Activated CD4-positive, alpha-beta T cell treated with anti-CD3 and anti-CD28 coated beads for 36 hours (primary cell): ENCODE measurements around the gene ING2. TPM values are rescaled to one million over a fixed set of nuclear protein-coding genes. Genes with fewer than 3 reads are reported as not detected.
"Not testable (repeated sequence)": the region's sequence is repeated elsewhere in the genome, so short reads cannot be mapped to it uniquely, and the experiment has no call there.

Experiments
- ATAC-seq: fragments of 200-7000 bp; cut with Tn5 transposase; one replicate; pipeline ENCODE4 v1.10.0; 2021; ENCODE audit warnings: mild to moderate bottlenecking, moderate library complexity
- CTCF ChIA-PET: fragments of 350-600 bp; sonication (Branson Sonifier 250); formaldehyde crosslinking; loops from one replicate; lab custom pipeline; 2021; ENCODE audit warnings: antibody characterized with exemption; lab: Charles Lee
- POLR2A ChIA-PET: fragments of 350-600 bp; sonication (Branson Sonifier 250); formaldehyde crosslinking; loops from one replicate; lab custom pipeline; 2021; ENCODE audit warnings: antibody characterized with exemption, inconsistent platforms; lab: Charles Lee
- DNase-seq: peaks from one replicate; pipeline ENCODE4 v3.0.0-alpha.2; 2020
- H3K27ac Mint-ChIP-seq: one replicate; pipeline ENCODE4 v1.8.0; 2021; ENCODE audit warnings: mixed read lengths
- H3K27me3 Mint-ChIP-seq: one replicate; pipeline ENCODE4 v1.8.0; 2021; ENCODE audit warnings: mixed read lengths
- H3K36me3 Mint-ChIP-seq: one replicate; pipeline ENCODE4 v1.8.0; 2021; ENCODE audit warnings: low read depth, mixed read lengths
- H3K4me1 Mint-ChIP-seq: one replicate; pipeline ENCODE4 v1.8.0; 2021; ENCODE audit warnings: mixed read lengths
- H3K4me3 Mint-ChIP-seq: one replicate; pipeline ENCODE4 v1.8.0; 2021; ENCODE audit warnings: mild to moderate bottlenecking, moderate library complexity, mixed read lengths
- H3K9me3 Mint-ChIP-seq: one replicate; pipeline ENCODE4 v1.8.0; 2021; ENCODE audit warnings: low read depth, mixed read lengths
- intact Hi-C, 2 experiments: fragments of 100-400 bp; cut with DNase I in 1 of 2; cut with micrococcal nuclease in 1 of 2; formaldehyde crosslinking; loops; one replicate each; pipeline versions ENCODE4 v1.14.2 to v1.15.1; 2022 to 2024; cut with DNase I, micrococcal nuclease
- total RNA-seq, 2 experiments: library from RNA; stranded (reverse); gene quantifications; one replicate each; pipeline ENCODE4 v1.2.3, GENCODE V29; 2021

ING2 gene, protein sequence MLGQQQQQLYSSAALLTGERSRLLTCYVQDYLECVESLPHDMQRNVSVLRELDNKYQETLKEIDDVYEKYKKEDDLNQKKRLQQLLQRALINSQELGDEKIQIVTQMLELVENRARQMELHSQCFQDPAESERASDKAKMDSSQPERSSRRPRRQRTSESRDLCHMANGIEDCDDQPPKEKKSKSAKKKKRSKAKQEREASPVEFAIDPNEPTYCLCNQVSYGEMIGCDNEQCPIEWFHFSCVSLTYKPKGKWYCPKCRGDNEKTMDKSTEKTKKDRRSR
- total RNA-seq = 10 to 100 TPM; 19.9 to 30.0 TPM

DNA sequence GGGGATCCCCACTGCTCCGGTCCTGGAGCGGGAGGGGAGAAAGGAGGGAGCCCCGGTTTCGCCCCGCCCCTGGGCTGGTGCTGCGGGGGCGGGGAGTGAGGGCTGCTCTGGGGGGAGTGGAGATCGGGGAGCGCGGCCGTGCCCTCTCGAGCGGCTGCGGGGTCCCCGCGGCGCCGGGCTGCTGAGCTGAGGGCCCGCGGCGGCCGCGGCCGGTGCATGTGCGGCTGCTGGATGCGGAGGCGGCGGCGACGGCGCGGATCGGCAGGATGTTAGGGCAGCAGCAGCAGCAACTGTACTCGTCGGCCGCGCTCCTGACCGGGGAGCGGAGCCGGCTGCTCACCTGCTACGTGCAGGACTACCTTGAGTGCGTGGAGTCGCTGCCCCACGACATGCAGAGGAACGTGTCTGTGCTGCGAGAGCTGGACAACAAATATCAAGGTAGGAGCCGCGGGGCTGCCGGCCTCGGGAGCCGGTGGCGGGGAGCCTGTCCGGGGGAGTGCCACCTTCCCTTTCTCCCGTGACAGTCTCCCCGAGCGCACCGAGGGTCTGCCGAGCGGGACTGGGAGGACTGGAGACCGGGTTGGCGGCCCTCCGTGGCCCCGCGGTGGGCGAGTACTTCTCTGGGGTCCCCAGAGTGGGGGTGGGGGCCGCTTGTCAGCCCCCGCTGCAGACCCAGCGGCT, at the start of gene ING2:
Gene ING2, plus strand, starts transcription at position 129 of the 681 bp plus-strand sequence. Its CDS starts 138 bp downstream, at position 267.
- H3K27me3 Mint-ChIP-seq = no peaks in the 10 kb centered on the region
- H3K27ac Mint-ChIP-seq = peak within 1 kb of the TSS; percentile 96
- peaks cover 28% of the 10 kb centered on the region for H3K4me1 Mint-ChIP-seq
- H3K36me3 Mint-ChIP-seq = peaks cover 3% of the 10 kb centered on the region
- H3K4me3 Mint-ChIP-seq = peak within 1 kb of the TSS; percentile 85
- no peaks in the 10 kb centered on the region for H3K9me3 Mint-ChIP-seq
- intact Hi-C loops = loop anchor here (1.0 to 10.0 kb wide), 14 partner anchors 33 to 1920 kb away; partner anchors contain the start of genes ANKRD37 (in 2 of the 2), CDKN2AIP (in 2 of the 2), DCTD (in 2 of the 2) and LRP2BP (in 2 of the 2)
- ATAC-seq = peak; percentile 50
- CTCF ChIA-PET = no interaction called here
- POLR2A ChIA-PET = interaction anchor here (0.6 to 1.7 kb wide), 4 partner anchors 50 to 592 kb away, joined by 3 to 9 read pairs (median 6); partner anchors contain the start of gene CDKN2AIP
- DNase-seq = no peak

DNA sequence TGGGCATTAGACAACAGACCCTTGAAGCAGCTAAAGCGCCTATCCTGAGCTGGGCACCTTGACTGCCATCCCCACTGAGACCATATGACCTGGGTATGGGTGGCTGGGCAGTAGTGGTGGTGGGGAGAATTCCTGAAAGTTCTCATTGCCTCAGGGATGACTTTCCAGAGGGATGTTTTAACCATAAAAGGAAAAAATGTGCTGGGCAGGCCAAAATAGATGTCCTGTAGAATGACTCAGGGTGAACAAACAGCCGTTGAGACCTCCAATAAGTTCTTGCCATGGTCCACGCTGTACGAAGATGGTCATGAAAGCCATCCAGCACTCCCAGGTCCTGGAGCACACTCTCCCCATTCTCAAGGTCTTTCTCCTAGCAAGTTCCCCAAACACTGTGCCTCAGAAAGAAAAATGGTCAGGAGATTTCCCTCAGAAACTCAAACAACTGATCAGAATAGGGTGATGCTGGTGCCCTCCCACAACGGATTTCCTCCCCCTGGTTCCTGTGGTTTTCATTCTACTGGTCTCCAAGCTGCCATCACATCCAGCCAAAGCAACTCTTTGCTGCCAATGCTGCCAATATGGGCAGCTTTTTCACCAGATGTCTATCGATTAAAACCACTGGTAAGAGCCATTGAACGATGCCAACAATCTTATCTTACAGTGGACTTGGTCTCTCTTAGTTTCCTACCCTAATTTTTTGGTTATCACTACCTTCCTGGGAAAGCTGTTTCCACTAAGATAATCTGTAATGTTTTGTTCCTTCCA, 49.2 kb upstream of the ING2 start:
- no peak for DNase-seq
- Mint-ChIP-seq H3K4me1 (peaks cover 16% of the 10 kb centered on the region), H3K9me3 (no peaks in the 10 kb centered on the region), H3K27ac (no peak overlapping the region), H3K36me3 (peaks cover 17% of the 10 kb centered on the region), H3K27me3 (no peaks in the 10 kb centered on the region), H3K4me3 (no peak overlapping the region)
- ChIA-PET POLR2A (no interaction called here), CTCF (no interaction called here)
- ATAC-seq = no peak
- intact Hi-C loops = no loop called here

DNA sequence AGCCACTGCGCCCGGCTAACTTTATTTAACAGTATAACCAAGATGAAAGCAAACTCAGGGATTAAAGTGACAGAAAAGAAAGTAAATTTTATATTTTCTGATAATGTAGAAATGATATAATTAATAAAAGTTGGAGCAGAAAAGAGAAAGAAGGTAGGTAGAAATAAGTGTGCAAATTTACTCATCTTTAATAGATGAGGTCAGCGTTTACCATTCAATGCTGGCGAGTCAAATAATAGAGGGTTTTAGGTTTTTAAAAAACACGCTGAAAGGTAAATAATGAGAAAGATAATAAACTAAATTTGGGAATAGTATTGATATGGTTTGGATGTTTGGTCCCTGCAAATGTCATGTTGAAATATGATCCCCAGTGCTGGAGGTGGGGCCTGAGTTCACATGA, 46.9 kb upstream of the ING2 start:
- CTCF ChIA-PET = no interaction called here
- no peak for ATAC-seq
- H3K36me3 Mint-ChIP-seq = peaks cover 4% of the 10 kb centered on the region
- peaks cover 12% of the 10 kb centered on the region for H3K4me1 Mint-ChIP-seq
- no peaks in the 10 kb centered on the region for H3K9me3 Mint-ChIP-seq
- no peak overlapping the region for H3K4me3 Mint-ChIP-seq
- no peak for DNase-seq
- no peak overlapping the region for H3K27ac Mint-ChIP-seq
- intact Hi-C loops = no loop called here
- no peaks in the 10 kb centered on the region for H3K27me3 Mint-ChIP-seq
- POLR2A ChIA-PET = no interaction called here

DNA sequence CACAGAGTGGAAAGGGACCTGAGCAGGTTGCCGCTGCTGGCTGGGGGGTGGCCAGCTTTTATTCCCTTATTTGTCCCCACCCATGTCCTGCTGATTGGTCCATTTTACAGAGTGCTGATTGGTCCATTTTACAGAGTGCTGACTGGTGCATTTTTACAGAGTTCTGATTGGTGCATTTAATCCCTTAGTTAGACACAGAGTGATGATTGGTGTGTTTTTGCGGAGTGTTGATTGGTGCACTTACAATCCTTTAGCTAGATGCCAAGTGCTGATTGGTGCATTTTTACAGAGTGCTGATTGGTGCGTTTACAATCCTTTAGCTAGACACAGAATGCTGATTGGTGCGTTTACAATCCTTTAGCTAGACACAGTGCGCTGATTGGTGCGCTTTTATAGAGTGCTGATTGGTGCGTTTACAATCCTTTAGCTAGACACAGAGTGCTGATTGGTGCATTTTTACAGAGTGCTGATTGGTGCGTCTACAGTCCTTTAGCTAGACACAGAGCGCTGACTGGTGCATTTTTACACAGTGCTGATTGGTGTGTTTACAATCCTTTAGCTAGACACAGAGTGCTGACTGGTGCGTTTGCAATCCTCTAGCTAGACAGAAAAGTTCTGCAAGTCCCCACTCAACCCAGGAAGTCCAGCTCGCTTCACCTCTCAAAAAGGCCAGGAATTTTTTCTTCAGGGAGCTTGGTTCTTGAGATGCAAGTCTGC, 40.8 kb upstream of the ING2 start:
- DNase-seq, ATAC-seq, H3K36me3 Mint-ChIP-seq, H3K27me3 Mint-ChIP-seq, H3K27ac Mint-ChIP-seq, H3K9me3 Mint-ChIP-seq, intact Hi-C loops, POLR2A ChIA-PET, H3K4me3 Mint-ChIP-seq, H3K4me1 Mint-ChIP-seq: not testable (repeated sequence)
- CTCF ChIA-PET = interaction anchor here (1.4 kb wide), 1 partner anchor 12 kb away, joined by 3 read pairs; no protein-coding TSS in a partner anchor

DNA sequence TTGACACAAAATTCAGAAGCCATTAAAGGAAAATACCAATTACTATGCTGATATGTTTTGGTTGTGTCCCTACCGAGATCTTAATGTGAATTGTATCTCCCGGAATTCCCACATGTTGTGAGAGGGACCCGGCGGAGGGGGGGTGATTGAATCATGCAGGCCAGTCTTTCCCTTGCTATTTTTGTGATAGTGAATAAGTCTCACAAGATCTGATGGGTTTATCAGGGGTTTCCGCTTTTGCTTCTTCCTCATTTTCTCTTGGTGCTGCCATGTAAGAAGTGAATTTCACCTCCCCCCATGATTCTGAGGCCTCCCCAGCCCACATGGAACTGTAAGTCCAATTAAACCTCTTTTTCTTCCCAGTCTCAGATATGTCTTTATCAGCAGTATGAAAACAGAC, 39.0 kb upstream of the ING2 start:
- intact Hi-C loops, ATAC-seq, CTCF ChIA-PET, H3K27me3 Mint-ChIP-seq, H3K4me3 Mint-ChIP-seq, H3K4me1 Mint-ChIP-seq, H3K36me3 Mint-ChIP-seq, H3K9me3 Mint-ChIP-seq, DNase-seq, POLR2A ChIA-PET, H3K27ac Mint-ChIP-seq: not testable (repeated sequence)

DNA sequence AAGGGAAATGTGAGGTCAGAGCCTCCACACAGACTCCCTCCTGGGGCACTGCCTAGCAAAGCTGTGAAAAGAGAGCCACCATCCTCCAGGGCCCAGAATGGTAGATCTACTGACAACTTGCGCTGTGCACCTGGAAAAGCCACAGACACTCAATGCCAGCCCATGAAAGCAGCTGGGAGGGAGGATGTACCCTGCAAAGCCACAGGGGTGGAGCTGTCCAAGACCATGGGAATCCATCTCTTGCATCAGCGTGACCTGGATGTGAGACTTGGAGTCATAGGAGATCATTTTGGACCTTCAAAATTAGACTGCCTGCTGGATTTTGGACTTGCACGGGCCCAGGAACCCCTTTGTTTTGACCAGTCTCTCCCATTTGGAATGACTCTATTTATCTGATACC, 37.6 kb upstream of the ING2 start:
- no peak overlapping the region for H3K27ac Mint-ChIP-seq
- no peak for DNase-seq
- ATAC-seq = no peak
- H3K27me3 Mint-ChIP-seq = no peaks in the 10 kb centered on the region
- POLR2A ChIA-PET = no interaction called here
- CTCF ChIA-PET = interaction anchor here (0.7 kb wide), 1 partner anchor 131 kb away, joined by 3 read pairs; no protein-coding TSS in a partner anchor
- H3K36me3 Mint-ChIP-seq = peaks cover 3% of the 10 kb centered on the region
- peaks cover 5% of the 10 kb centered on the region for H3K9me3 Mint-ChIP-seq
- no peaks in the 10 kb centered on the region for H3K4me1 Mint-ChIP-seq
- H3K4me3 Mint-ChIP-seq = no peak overlapping the region
- intact Hi-C loops = no loop called here

DNA sequence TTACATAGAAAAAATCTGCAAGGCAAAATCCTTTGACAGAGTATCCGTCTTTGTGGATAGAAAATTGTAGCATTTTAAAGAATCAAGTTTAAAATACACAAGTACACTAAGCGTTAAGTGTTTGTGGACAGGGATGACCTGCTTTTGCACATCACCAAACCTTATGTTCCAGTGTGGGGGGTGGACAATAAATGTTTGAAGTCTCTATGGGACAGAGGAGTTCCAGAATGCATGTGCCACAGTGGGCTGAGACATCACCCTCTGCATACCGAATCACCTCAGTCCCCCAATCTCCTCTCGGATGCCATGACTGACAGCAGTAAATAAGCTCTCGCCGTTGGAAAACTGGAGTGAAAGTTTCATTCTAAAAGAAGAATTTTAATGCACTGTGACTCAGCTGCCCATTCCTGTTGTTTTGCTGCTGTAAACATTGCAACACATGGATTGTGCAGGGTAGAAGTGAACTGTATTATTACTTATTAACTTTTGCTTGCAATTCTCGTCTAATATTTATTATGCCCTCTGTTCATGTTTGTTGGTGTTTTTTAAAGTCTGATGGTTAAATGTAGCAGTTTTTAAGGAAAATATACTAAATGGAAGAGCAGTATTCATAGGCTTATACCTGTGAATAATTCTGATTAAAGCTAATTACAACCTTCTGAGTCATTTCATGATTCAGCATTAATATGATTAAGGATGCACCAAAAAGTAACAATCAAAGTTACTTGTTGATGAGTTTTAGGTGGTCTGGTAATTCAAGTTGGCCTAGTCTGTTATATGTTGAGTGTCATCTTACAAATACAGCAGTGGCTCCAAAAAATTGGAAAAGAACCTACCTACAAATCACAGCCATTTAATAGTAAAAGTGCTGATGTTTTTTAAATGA, 36.4 kb upstream of the ING2 start:
- ATAC-seq (no peak), DNase-seq (no peak)
- Mint-ChIP-seq H3K27ac (no peak overlapping the region), H3K4me1 (no peaks in the 10 kb centered on the region), H3K36me3 (peaks cover 3% of the 10 kb centered on the region), H3K9me3 (peaks cover 5% of the 10 kb centered on the region), H3K27me3 (no peaks in the 10 kb centered on the region), H3K4me3 (no peak overlapping the region)
- CTCF ChIA-PET = interaction anchor here (0.5 to 1.8 kb wide), 6 partner anchors 8 to 181 kb away, joined by 3 to 6 read pairs (median 3); no protein-coding TSS in a partner anchor
- intact Hi-C loops = no loop called here
- POLR2A ChIA-PET = no interaction called here

DNA sequence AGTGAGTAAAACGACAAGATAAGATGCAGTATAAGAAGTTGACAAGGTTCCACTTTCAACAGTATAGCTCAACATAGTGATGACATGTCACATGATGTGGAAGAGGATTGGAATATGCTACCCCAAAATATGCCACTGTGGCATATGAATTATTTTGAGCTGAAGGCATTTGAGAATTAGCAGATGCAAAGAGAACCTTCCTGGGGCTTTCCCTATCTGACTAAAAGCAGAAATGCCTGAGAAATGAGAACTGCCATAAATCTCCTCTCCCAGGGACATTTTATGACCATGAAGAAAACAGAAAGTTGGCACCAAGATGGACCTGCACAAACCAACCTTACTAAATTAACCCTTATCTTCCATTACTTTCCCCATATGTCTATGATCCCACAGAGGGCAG, 35.6 kb upstream of the ING2 start:
- intact Hi-C loops = no loop called here
- H3K27me3 Mint-ChIP-seq = no peaks in the 10 kb centered on the region
- POLR2A ChIA-PET = no interaction called here
- ATAC-seq (no peak), DNase-seq (no peak)
- no peaks in the 10 kb centered on the region for H3K36me3 Mint-ChIP-seq
- CTCF ChIA-PET = interaction anchor here (0.5 to 1.8 kb wide), 7 partner anchors 9 to 181 kb away, joined by 3 to 6 read pairs (median 3); no protein-coding TSS in a partner anchor
- no peak overlapping the region for H3K27ac Mint-ChIP-seq
- no peaks in the 10 kb centered on the region for H3K4me1 Mint-ChIP-seq
- H3K9me3 Mint-ChIP-seq = peaks cover under 1% of the 10 kb centered on the region
- no peak overlapping the region for H3K4me3 Mint-ChIP-seq

DNA sequence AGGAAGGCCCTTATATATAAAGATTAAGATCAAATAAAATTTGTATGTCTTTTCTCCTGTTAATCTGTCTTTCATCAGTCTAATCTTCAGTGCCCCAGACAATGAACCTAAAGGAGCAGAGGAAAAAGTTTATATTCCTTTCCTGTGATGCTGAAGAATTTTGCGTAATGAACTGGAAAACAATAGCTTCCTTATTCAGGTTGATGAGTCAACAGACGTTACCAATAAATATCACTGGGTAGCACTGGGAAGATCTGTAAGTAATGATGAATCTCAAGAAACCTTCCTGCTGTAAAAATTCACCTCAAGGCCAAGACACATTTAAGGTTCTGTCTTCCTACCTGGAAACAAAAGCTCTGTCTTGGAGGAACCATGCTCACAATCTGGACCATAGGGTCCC, 34.9 kb upstream of the ING2 start:
- Mint-ChIP-seq H3K9me3 (no peaks in the 10 kb centered on the region), H3K4me1 (no peaks in the 10 kb centered on the region), H3K27me3 (no peaks in the 10 kb centered on the region), H3K4me3 (no peak overlapping the region), H3K36me3 (no peaks in the 10 kb centered on the region), H3K27ac (no peak overlapping the region)
- CTCF ChIA-PET = interaction anchor here (1.0 to 1.8 kb wide), 4 partner anchors 10 to 153 kb away, joined by 3 to 6 read pairs (median 3); no protein-coding TSS in a partner anchor
- ATAC-seq (no peak), DNase-seq (no peak)
- POLR2A ChIA-PET = no interaction called here
- intact Hi-C loops = loop anchor here in 1 of 2 experiments (2.0 kb wide), 1 partner anchor 631 kb away; no protein-coding TSS in a partner anchor

DNA sequence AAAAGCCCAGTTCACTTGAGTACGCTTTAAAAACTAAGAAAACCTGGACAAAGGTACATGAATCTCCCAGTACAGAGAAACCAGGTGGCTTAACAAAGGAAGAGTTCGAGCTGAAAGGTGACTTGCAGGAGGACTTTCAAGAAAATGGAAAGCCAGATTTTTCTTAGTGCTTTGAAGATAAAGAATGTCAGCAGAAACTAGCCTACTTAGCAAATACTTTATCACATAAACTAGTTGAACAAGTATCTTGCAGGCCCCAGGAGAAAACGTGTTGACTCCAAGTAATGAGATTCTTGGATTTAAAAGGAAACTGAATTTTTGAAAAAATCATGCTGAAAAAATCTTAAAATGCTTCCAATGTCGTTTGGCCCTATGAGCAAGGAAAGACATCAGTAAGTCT, 34.0 kb upstream of the ING2 start:
- ATAC-seq (no peak), DNase-seq (no peak)
- ChIA-PET CTCF (interaction anchor here (0.8 to 1.5 kb wide), 5 partner anchors 11 to 125 kb away, joined by 3 to 5 read pairs (median 3); no protein-coding TSS in a partner anchor), POLR2A (no interaction called here)
- intact Hi-C loops = loop anchor here in 1 of 2 experiments (2.0 kb wide), 1 partner anchor 630 kb away; no protein-coding TSS in a partner anchor
- H3K9me3 Mint-ChIP-seq = no peaks in the 10 kb centered on the region
- no peaks in the 10 kb centered on the region for H3K27me3 Mint-ChIP-seq
- no peaks in the 10 kb centered on the region for H3K36me3 Mint-ChIP-seq
- H3K27ac Mint-ChIP-seq = no peak overlapping the region
- no peak overlapping the region for H3K4me3 Mint-ChIP-seq
- no peaks in the 10 kb centered on the region for H3K4me1 Mint-ChIP-seq
